HUDEP-2 (cell line): ENCODE measurements around the gene TSGA10IP.

Experiments
- DNase-seq, 76 experiments: peaks; one replicate each; lab custom pipeline; 2025; ENCODE audit not compliant: unreplicated experiment in 76 of 76; lab: John Stamatoyannopoulos, UW

Gene TSGA10IP

GRCh38 chr11:65973439-65974110 is 28.3 kb downstream of the TSGA10IP start:
- DNase-seq: no peak

- DNase-seq: no peak
Observed at GRCh38 chr11:65975771-65976170, 30.5 kb downstream of the TSGA10IP start.

DNA sequence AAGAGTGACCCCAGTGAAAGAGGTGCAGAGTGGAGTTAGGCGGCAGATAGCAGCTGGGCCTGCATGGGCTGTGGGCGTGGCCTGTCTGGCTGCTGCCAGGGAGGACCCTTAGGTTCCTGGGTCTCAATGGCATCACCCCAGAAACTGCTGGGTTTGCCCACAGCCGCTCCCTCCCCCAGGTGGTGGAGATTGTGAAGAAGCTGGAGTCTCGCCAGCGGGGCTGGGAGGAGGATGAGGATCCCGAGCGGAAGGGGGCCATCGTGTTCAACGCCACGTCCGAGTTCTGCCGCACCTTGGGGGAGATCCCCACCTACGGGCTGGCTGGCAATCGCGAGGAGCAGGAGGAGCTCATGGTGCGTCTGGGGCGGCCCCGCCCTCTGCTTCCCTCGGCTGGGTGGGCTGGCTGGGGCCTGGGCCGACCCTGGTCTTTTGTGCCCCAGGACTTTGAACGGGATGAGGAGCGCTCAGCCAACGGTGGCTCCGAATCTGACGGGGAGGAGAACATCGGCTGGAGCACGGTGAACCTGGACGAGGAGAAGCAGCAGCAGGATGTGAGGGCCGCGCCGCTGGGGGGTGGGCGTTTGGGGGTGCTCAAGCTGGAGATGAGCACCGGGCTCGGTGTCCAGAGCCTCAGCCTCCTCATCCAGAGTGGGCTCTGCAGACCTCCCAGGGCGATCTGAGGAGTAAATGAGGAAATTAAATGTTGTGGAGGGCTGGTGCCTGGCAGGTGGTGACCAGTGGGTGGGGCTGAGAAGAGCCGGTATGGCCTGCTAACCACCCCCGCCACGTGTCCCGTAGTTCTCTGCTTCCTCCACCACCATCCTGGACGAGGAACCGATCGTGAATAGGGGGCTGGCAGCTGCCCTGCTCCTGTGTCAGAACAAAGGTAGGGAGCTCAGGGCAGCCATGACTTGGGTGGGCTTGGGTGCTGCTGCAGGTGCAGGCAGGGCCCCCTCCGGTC is 31.2 kb downstream of the TSGA10IP start:
- DNase-seq: no peak

DNA sequence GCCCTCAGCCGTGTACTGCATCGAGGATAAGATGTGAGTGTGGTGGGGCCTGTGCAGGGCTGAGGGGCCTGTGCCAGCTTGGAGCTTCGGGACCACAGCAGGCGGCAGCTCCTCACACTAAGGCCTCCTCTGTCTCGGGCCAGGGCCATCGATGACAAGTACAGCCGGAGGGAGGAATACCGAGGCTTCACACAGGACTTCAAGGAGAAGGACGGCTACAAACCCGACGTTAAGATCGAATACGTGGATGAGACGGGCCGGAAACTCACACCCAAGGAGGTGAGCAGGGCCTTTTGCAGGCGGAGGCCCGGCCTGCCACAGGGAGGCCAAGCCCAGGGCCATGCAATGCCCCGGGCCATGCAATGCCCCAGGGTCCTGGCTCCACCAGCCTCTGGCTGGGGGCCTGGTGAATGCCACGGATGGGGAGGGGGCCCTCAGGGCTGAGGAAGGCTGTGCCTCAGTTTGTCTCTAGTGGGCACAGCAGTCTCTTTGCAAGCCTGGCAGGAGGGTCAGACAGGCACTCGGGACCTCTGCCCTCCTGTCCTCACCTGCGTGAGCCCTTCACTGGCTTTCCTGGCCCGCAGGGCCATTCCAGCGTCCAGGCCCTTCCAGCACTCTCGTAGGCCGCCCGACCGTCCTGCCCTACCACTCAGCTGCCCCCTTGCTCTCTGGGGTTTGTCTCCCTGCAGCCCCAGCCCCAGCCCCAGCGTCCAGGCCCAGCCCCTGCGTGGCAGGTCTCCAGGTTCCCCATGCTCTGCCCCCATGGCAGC is 32.5 kb downstream of the TSGA10IP start:
- DNase-seq: no peak

DNA sequence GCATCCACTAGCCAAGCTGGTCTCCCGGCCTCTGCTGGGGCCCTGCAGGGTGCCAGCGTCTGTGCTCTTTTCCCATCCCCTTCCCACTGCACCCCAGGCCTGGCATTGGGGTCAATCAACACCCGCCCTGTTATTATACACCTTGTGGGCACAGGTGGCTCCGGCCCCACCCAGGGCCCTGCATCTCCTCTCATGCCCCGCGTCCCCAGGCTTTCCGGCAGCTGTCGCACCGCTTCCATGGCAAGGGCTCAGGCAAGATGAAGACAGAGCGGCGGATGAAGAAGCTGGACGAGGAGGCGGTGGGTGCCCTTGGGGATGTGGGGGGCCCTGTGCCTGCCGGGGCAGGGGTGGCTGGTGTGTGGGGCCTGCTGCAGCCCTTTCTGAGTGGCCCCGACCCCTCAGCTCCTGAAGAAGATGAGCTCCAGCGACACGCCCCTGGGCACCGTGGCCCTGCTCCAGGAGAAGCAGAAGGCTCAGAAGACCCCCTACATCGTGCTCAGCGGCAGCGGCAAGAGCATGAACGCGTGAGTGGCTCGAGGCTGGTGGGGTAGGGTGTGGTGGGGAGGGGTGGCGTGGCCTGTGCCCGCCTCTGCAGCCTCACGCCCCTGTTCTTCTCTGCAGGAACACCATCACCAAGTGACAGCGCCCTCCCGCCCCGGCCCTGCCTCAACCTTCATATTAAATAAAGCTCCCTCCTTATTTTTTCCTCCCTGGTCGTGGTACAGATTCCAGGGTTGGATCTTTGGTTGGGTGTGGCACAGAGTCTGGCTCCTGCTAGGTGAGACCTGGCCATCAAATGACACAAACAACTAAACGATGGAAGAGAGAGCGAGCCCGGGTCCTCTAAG is 33.3 kb downstream of the TSGA10IP start:
- DNase-seq: no peak

GRCh38 chr11:65979261-65979759 is 34.0 kb downstream of the TSGA10IP start:
- DNase-seq: no peak

DNA sequence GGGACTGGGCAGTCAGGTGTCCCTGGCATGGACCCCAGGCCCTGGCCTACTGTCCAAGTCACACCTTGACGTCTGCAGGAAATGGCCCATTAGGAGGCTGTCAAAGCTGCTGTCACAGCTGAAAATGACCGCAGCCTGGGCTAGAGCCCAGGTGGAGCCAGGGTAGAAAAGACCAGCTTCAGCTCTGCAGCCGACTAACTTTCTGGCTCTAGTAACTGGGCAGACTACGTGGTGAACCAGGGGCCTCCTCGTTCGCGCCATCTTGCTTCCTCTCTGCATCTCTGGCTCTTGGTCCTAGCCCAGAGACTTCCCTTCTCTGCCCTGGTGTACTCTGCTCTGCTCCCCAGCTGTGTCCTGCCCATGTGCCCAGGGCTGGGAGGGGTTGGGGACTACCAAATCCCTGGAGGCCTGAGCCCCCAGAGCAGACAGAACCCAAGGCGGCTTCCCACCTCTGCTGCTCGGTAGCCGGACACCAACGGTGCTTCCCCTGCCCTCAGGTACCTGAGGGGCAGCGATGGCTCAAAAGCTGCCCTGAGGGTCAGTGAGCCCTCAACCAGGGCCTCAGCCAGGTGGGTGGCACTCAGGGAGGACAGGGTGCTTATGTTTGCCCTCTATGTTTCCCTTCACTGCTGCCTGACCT is 35.9 kb downstream of the TSGA10IP start:
- no peak for DNase-seq

- DNase-seq: no peak
Observed at GRCh38 chr11:65981972-65982823, 36.9 kb downstream of the TSGA10IP start.

DNA sequence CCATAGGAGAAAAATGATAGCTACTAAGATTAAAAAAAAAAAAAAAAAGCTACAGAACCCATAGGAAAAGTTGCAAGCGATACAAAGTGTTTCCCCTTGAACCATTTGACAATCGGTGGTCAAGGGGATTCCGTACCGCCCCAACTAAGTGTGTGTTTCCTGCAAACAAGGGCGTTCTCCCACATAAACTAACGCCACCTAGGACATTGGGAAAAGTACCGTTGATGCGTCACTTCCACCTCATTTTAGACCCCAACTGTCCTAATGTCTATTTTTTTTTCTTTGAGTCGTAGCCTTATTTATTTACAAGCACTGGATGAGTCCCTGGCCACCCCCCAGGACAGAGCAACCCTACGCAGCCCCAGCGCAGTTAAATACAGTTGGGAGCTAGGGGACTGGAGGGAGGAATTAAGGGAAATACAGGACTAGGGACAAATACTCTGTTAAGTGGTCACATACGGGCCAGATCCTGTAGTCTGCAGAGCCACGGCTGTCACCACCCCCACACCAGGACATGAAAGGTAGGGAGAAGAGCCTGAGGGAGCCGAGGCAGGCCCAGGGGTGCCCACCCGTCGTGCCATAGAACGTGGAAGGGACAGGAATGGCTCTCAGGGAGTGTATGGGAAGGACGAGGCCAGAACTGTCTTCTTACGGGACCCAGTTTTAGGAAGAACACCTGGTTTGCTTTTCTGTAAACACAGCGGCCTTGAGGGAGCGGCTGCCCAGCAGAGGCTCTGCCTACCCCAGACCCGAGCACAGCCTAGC is 37.7 kb downstream of the TSGA10IP start:
- no peak for DNase-seq

GRCh38 chr11:65983589-65983987 is 38.3 kb downstream of the TSGA10IP start:
- no peak for DNase-seq

- no peak for DNase-seq
Observed at GRCh38 chr11:65987336-65987735, 42.1 kb downstream of the TSGA10IP start.

DNA sequence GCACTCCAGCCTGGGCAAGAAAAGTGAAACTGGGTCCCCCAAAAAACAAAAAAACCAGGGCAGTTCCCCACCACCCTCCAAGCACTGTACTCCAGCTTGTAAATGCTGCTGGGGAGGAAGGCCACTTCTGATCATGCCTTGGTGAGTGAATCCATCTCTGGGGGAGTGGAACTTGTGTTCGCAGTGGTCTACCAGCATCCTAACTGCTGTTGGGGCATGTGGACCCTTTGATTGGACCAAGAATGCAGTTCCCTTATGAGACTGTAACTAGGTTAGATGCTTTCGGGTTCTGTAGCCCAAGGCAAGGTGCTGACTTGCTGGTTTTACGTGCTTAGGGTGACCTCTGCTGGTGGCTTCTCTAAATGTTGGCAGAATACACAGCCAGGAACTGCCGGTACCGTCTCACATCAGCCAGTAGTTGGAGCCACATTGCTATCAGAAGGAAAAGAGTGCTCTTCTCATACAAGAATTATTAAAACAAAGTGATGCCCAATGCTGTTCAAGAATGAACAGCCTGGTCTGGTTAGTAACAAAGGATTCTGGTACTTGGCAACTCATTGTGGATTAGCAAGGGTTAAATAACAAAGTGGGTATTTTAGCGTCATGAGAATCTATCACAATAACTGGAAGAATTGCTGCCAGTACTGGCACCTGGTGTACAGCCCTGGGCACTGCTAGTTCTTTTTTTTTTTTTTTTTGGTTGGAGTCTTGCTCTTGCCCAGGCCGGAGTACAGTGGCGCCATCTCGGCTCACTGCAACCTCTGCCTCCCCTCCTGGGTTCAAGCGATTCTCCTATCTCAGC is 43.7 kb downstream of the TSGA10IP start:
- peak in 72 of 76 experiments; percentile 49 to 94 (median 84) for DNase-seq

DNA sequence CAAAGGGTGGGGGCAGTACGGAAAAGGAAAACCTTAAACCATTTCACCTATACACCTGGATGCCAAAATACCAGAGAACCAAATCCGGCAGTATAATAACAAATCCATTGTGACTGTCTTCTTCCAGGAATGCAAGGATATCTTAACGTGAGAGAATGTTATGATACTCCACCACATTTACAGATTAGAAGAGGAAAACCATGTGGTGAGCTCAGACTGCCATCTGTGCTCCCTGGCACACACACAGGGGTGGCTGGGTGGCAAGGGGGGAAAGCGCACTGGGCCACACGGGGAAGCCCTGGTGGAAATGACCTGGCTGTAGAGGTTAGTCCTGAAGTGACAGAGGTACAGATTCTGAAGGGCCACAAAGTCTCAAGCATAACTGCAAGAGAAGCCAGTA is 46.8 kb downstream of the TSGA10IP start:
- no peak for DNase-seq

DNA sequence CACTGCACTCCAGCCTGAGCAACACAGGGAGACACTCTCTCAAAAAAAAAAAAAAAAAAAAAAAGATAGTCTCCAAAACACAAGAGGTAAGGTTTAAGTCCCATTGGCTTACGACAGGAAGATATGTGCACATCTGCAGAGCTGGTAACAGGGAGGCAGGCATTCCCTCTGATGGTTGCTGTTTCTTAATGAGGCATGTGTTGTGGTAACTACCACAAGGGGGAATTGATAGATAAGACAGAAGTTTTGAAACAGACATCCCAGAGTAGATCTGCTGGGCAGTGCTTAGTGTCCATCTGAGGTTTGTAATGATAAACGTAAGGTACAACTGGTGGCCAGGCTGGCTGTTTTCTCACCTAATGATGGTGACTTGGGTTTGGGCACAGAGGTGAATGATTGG is 52.0 kb downstream of the TSGA10IP start:
- DNase-seq: peak in 4 of 76 experiments; percentile 3 to 27 (median 14)

- DNase-seq: peak in 75 of 76 experiments; percentile 52 to 97 (median 91)
Observed at GRCh38 chr11:66001942-66002647, 56.8 kb downstream of the TSGA10IP start, which contains the start of the genes BANF1 and EIF1AD. Gene BANF1, plus strand, starts transcription at chr11:66002503. Its CDS starts 748 bp downstream, at chr11:66003251. Gene EIF1AD, minus strand, starts transcription at chr11:66002157. Its CDS starts 1,768 bp downstream, at chr11:66000389.

- peak in 24 of 76 experiments; percentile 21 to 70 (median 50) for DNase-seq
Observed at GRCh38 chr11:66002648-66003225, 57.5 kb downstream of the TSGA10IP start.
